Measurements from ENCODE around the gene EVC2.

GRCh38 chr4:5568336-5568735, 140.0 kb downstream of the EVC2 start:
- no peak for TF ChIP-seq CTCF (IDR thresholded peaks at IDR 0.05)
- TF ChIP-seq POLR2A (IDR thresholded peaks at IDR 0.05): no peak

Measured in sigmoid colon (tissue), 3 donors.